Erythroblast (primary cell): Measurements from ENCODE around the gene ZNF319.
"Not testable (repeated sequence)": the region's sequence is repeated elsewhere in the genome, so short reads cannot be mapped to it uniquely, and the experiment has no call there.

Source experiments
- GATA1 ChIP-seq: IDR thresholded peaks from 2 replicates; pipeline ENCODE4 v1.6.1; 2011; ENCODE audit warnings: low read depth, mild to moderate bottlenecking, control low read depth, low read length, moderate library complexity
- POLR2A ChIP-seq: IDR thresholded peaks from 2 replicates; pipeline ENCODE4 v1.6.1; 2011; ENCODE audit warnings: mild to moderate bottlenecking, low read length

GRCh38 chr16:58004736-58005135 lies 4.3 kb upstream of the ZNF319 start:
- TF ChIP-seq POLR2A, GATA1: not testable (repeated sequence)
